GM19023 (cell line): ENCODE results near the gene OSM.

Source experiments
- ATAC-seq: cut with Tn5 transposase; IDR thresholded peaks from one replicate; pipeline ENCODE4 v1.9.1; 2021; ENCODE audit warnings: mild to moderate bottlenecking, moderate library complexity; ENCODE audit not compliant: unreplicated experiment

OSM gene

DNA sequence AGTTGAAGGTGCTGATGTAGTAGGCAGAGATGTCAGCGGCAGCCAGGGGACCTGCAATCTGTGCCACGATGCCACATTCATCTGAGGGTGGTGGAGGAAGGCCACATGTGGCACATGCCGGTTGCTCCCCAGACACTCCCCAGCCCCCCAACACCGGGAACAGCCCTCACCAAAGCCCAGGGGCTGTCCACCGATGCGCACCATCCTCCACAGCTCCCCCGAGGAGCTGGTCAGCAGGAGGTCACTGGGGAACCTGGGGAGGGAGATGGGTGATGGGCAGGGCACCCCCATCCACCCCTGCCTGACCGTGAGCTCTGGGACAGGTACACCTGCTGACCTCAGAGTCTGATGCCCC is 19.2 kb upstream of the OSM start:
- no peak for ATAC-seq

GRCh38 chr22:30285176-30285845 is 18.7 kb upstream of the OSM start:
- no peak for ATAC-seq

DNA sequence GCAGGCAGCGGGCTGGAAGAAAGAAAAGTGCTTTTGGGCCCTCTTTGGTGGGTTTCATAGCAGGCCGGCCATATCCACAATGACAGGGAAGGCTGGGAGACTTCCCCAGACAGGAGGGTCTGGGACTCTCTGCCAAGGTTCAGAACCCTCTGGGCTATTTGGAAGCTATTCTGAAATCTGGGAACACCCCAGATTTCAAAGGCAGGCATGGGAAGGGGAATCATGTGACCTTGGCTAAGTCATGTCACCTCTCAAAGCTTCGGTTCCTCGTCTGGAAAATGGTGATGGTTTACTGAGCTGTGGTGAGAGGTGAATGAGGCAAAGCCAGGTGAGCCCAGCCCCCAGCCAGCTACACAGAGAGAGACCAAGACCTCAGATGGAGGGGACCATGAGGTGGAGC is 18.0 kb upstream of the OSM start:
- no peak for ATAC-seq

GRCh38 chr22:30284172-30284571 is 17.5 kb upstream of the OSM start:
- ATAC-seq = no peak

DNA sequence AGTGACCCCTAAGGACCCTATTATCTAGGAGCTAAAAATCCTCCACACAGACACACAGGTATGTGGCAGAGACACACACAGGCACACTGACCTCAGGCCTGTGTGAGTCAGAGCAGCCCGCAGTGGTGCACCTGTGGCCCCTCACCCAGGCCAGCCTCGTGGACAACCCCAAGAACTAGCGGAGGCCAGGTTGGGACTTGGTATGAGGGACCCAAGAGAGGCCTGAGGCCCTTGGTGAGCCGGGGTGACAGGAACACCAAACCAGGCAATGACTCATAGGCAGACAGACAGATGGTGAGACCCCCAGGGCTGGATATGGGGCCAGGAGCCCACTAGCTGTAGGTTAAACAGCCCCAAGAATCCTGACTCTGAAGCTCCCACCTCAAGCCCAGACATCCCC is 16.7 kb upstream of the OSM start:
- ATAC-seq = no peak

DNA sequence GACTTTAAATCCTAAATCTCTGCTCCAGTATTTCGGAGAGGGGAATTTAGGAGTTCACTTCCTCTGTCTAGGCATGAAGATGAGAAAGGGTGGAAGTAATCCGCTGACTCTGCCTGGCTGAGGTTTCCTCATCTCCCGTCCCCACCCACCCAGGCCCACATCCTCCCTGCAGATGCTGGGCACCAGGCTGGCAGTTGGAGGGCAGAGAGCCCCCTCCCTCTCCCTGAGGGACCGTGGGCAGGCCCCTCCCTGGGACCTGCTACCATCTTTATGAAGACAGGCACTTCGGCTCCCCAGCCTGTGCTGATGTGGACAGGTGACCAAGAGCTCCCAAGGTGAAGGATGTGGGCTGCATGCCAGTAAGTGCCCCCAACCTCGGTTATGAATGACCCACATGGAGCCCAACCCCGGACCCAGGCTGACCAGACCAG is 16.0 kb upstream of the OSM start:
- no peak for ATAC-seq

- ATAC-seq = no peak
Observed at GRCh38 chr22:30280505-30280904, 13.9 kb upstream of the OSM start.

- no peak for ATAC-seq
Observed at GRCh38 chr22:30279932-30280331, 13.3 kb upstream of the OSM start.

DNA sequence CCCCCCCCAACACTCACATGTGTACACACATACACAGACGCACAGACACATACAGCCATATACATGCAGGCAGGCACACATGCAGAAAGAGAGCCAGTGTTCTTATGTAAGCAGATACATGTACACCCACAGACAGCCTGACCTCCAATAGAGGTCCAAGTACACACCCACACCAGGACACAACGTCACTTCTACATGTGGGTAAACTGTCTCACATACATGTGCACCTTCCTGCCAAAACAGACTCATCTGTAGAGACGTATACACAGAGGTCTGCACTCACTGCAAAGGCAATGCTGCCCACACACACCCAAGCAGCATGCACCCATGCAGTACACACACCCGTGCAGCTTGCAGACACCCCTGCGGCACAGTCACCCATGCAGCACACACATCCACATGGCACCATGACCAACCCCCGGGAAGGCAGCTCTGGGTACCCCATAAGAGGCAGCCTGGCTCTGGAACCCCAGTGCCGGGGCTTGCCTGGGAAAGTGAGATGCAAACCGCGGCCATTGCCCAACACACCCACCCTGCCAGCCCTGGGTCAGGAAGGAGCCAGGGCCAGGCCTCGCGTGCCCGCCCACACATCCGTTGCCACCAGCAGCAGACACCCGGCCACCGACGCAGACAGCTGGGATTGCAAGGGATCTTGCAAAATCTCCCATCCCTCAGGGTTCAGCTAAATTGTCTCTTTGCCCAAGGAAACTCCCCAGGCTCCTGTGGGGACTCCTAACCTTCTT is 12.6 kb upstream of the OSM start:
- ATAC-seq = no peak

DNA sequence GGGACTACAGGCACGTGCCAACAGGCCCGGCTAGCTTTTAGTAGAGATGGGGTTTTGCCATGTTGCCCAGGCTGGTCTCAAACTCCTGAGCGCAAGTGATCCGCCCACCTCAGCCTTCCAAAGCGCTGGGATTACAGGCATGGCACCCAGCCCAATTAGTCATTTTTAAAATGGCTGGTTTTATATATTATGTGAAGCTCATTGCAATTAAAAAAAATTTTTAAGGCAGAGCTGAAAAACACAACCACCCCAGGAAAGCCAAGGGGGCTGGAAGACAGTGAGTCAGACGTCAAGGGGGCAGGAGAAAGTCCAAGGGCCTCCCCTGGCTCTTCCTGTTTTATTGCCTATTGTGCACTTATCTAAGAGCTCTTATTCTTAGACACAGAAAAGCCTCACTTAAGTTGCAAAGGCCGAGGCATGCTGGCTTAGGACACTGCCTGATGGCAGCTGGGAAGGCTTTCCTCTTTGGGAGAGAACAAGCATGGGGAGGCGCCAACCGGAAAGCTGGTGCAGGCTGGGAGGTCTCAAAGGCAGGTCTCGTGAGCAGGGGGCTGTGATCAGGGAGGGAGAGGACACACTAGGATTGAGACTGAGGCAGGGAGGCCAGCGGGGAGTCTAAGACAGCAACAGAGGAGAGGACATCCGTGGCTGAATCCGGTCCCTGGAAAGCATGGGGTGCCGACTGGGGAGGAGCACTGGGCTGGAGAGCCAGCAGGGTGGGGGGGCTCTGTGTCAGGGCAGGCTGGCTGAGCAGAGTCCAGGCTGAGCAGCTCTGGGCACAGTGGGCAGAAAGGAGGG is 11.1 kb upstream of the OSM start:
- no peak for ATAC-seq

GRCh38 chr22:30276039-30276438 is 9.4 kb upstream of the OSM start:
- no peak for ATAC-seq

- ATAC-seq = no peak
Observed at GRCh38 chr22:30275625-30276024, 9.0 kb upstream of the OSM start.

GRCh38 chr22:30274437-30274812 is 7.8 kb upstream of the OSM start:
- no peak for ATAC-seq

GRCh38 chr22:30273711-30274436 is 7.2 kb upstream of the OSM start:
- no peak for ATAC-seq

- no peak for ATAC-seq
Observed at GRCh38 chr22:30272781-30273601, 6.3 kb upstream of the OSM start.

DNA sequence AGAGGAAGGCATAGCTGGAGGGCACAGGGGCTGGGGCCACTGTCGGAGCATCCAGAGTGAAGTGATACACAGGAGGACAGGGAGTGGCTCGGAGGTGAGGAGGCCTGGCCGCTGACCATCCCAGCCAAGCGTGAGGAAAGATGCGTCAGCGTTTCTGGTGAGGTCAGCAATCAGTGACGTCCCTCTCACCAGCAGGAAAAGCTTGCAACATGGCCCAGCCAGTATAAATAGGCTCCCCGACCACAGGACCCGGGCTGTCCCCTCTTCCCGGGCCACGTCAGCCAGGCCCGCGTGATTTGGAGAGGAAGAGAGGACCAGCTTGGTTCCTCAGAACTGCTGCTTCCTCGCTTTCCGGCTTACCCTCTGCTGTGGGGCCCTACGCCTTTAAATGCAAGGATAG is 4.2 kb upstream of the OSM start:
- ATAC-seq = no peak

- no peak for ATAC-seq
Observed at GRCh38 chr22:30268331-30268730, 1.7 kb upstream of the OSM start.

DNA sequence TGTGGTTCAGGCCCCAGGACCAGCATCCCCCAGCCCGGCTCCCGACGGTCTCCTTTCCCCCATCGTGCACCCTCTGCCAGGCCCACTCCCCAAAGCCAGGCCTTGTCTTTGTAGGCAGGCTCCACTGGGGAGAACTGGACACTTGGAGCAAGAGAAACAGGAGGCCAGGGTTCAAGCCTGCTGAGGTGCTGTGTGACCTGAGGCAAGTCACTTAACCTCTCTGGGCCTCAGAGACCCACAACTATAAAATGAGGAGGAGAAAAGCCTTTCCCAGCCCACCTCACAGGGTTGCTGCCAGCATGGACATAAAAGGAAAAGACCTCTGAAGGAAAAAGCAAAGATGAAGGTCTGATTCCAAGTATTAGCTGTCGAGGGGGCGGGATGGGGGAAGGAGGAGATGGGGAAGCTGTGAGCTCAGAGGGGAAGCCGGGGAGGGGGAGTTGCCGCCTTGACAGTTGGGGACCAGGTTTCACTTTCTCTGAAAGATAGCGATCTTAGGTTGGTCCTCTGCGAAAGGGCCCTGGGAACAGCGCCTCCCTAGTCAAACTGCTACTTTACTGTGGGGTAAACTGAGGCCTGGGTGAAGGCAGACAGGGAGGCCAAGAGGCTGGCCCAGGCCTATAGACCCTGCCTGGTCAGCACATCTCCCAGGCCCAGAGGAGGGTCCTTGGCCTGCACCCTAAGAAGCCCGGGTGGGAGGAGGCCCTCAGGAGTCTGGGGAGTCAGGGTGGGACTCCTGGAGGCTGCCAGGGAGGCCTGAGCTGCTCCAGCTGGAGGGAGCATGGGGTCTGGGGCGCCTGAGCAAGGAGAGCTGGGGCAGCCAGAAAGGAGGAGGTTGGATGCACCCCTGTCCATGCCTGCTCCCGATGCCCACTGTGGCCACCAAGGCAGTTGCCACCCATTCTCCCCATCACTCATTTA is 991 bp upstream of the OSM start:
- ATAC-seq = no peak

GRCh38 chr22:30265823-30266444 is 717 bp downstream of the OSM start:
- peak; percentile 68 for ATAC-seq
